ENCODE data around the gene CDH26. TPM values are rescaled to one million over a fixed set of nuclear protein-coding genes. Genes with fewer than 3 reads are reported as not detected.
A peak's percentile ranks its signal among the peaks of the same experiment; 100 is the strongest.

CDH26 gene
- total and polyA plus RNA-seq, 9 of the 15 experiments (the other 6 are each of a cell fraction or from before 2014, with no cell fraction given): 0.07 to 0.13 (median 0.10) TPM; not detected in 4

DNA sequence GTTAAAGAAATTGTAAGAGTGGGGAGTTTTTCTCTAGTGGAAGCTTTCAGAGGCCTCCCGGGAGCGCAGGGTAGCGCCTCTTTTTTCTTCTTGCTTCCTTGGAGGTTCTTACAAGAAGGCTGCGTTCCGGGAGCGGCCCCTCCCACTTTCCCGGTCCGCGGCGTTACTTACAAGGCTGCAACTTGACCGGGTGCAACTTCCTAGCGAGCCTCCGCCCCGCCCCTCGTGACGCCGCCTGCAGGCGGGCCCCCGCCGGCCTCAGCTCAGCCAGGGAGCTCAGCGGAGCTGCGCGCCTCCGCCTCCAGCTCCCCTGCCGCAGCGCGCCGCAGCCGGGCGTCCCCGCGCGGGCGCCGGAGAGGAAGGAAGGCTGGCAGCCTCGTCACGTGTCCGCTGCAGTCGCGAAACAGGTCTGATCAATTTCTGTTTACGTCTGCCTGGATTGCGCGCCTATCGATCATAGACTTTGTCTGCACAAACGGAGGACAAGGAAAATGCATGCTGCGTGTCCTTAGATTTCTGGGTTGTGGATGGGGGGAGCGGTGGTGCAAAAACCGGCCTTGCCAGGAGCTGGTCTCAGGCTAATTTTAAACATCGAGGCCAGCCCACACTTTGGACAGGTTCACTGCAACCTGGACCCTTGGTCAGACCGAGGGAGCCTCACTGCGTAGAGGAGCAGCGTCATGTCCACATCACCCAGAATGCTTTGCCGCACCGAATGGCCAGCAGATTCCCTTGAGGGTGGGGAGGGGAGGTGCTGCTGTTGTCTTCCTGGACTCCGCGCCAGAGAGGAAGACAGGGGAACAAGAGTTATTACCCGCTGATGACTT, 17.9 kb upstream of the CDH26 start, which contains the start of the genes FAM217B and PPP1R3D (continued):
- TF ChIP-seq ZNF354B (CRISPR knock-in tag; IDR thresholded peaks at IDR 0.05) (no peak), NFIC (IDR thresholded peaks at IDR 0.05) (peak; percentile 34; the same call in 1 of the 2 replicates), ESRRA (IDR thresholded peaks at IDR 0.05; ENCODE audit: borderline replicate concordance, low read depth) (no peak; the same call in 1 of the 2 replicates), SMARCA5 (IDR thresholded peaks at IDR 0.05) (0 out of 2 replicates have a peak, but pooled peaks have one; percentile 17), RBM14 (IDR thresholded peaks at IDR 0.05; ENCODE audit: borderline replicate concordance, insufficient read depth, low read depth, low read length) (no peak), ZNF347 (CRISPR knock-in tag; IDR thresholded peaks at IDR 0.05; ENCODE audit: low read depth) (no peak), ZBTB26 (CRISPR knock-in tag; IDR thresholded peaks at IDR 0.05) (no peak), IRF2 (CRISPR knock-in tag; IDR thresholded peaks at IDR 0.05) (no peak), ELF4 (CRISPR knock-in tag; IDR thresholded peaks at IDR 0.05) (no peak), SIRT6 (IDR thresholded peaks at IDR 0.05; ENCODE audit: low read depth, low read length) (no peak), HNRNPH1 (optimal IDR thresholded peaks at IDR 0.05; ENCODE audit: low read depth, low read length) (no peak), FOXK2 (conservative IDR thresholded peaks at IDR 0.05 in 1 of 2, IDR thresholded peaks at IDR 0.05 in 1 of 2; ENCODE audit: low read depth in 2 of 2) (peak; percentile 88 to 91), HSF4 (CRISPR knock-in tag; IDR thresholded peaks at IDR 0.05; ENCODE audit: borderline replicate concordance) (no peak), ASH1L (IDR thresholded peaks at IDR 0.05; ENCODE audit: borderline replicate concordance, low read depth, partially characterized antibody) (no peak), THRA (IDR thresholded peaks at IDR 0.05) (no peak), ZNF507 (tag; conservative IDR thresholded peaks at IDR 0.05) (no peak), LARP7 (IDR thresholded peaks at IDR 0.05) (no peak), CEBPG (CRISPR knock-in tag; IDR thresholded peaks at IDR 0.05) (no peak), CEBPG (tag; conservative IDR thresholded peaks at IDR 0.05 in 1 of 2, IDR thresholded peaks at IDR 0.05 in 1 of 2) (no peak), JUND (IDR thresholded peaks at IDR 0.05; ENCODE audit: borderline replicate concordance, low read depth, low read length) (peak; percentile 55; the same call in 1 of the 2 replicates), JUND (tag; IDR thresholded peaks at IDR 0.05; ENCODE audit: borderline replicate concordance, low read depth, low read length) (peak; percentile 13; the same call in 2 of the 3 replicates), MECOM (CRISPR knock-in tag; IDR thresholded peaks at IDR 0.05) (peak; percentile 49; the same call in 1 of the 2 replicates), ZNF589 (CRISPR knock-in tag; IDR thresholded peaks at IDR 0.05; ENCODE audit: low read depth) (no peak)
- TF ChIP-seq, protein P1, sequence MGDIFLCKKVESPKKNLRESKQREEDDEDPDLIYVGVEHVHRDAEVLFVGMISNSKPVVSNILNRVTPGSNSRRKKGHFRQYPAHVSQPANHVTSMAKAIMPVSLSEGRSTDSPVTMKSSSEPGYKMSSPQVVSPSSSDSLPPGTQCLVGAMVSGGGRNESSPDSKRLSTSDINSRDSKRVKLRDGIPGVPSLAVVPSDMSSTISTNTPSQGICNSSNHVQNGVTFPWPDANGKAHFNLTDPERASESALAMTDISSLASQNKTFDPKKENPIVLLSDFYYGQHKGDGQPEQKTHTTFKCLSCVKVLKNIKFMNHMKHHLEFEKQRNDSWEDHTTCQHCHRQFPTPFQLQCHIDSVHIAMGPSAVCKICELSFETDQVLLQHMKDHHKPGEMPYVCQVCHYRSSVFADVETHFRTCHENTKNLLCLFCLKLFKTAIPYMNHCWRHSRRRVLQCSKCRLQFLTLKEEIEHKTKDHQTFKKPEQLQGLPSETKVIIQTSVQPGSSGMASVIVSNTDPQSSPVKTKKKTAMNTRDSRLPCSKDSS (IDR thresholded peaks at IDR 0.05; ENCODE audit: low read depth, partially characterized antibody): no peak
